ENCODE data around the gene HSPB1.

HSPB1 gene

DNA sequence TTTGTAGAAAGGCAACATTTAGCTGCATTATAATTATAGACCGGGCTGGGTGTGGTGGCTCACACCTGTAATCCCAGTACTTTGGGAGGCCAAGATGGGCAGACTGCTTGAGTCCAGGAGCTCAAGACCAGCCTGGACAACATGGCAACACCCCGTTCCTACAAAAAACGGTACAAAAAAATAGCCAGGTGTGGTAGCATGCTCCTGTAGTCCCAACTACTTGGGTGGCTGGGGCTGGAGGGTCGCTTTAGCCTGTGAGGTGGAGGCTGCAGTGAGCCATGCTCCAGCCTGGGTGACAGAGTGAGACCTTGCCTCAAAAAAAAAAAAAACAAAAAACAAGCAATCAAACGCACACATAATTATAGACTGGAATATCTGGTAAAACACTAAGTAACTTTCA, 51.3 kb downstream of the HSPB1 start:
- peaks cover 40 to 58% of the 10 kb centered on the region in 2 donors for H3K4me1 Mint-ChIP-seq (ENCODE audit: low read depth in 2 of 2)
- H3K9me3 Mint-ChIP-seq, result no peaks in the 10 kb centered on the region
- no peak overlapping the region for H3K4me3 Mint-ChIP-seq
- DNase-seq, result no peak
- ATAC-seq (replicated peaks), result no peak
- H3K27me3 Mint-ChIP-seq, result no peaks in the 10 kb centered on the region
- peaks cover 23% of the 10 kb centered on the region for H3K36me3 Mint-ChIP-seq (ENCODE audit: insufficient read depth)
- no peak overlapping the region for H3K27ac Mint-ChIP-seq

All from effector memory CD8-positive, alpha-beta T cell (primary cell).